GM21367 (cell line): Measurements from ENCODE around the gene FAM120B.
"Not testable (repeated sequence)": the region's sequence is repeated elsewhere in the genome, so short reads cannot be mapped to it uniquely, and the experiment has no call there.

Experiments used
- ATAC-seq: cut with Tn5 transposase; IDR thresholded peaks from one replicate; pipeline ENCODE4 v1.9.1; 2021; ENCODE audit not compliant: unreplicated experiment

FAM120B gene

DNA sequence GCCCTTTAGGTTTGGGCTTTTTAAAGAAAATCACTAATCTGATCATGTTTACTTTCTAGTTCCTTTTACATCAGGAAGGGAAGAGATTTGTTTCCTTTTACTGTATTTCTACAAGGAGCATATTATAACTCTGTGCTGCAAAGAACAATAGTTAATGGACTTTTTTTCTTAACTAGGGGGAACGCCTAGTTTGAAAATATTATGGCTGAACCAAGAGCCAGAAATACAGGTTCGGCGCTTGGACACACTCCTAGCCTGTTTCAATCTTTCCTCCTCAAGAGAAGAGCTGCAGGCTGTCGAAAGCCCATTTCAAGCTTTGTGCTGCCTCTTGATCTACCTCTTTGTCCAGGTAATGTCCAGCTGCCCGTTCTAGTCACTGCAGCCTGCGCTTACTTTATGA is 41.4 kb downstream of the FAM120B start:
- ATAC-seq, result no peak

DNA sequence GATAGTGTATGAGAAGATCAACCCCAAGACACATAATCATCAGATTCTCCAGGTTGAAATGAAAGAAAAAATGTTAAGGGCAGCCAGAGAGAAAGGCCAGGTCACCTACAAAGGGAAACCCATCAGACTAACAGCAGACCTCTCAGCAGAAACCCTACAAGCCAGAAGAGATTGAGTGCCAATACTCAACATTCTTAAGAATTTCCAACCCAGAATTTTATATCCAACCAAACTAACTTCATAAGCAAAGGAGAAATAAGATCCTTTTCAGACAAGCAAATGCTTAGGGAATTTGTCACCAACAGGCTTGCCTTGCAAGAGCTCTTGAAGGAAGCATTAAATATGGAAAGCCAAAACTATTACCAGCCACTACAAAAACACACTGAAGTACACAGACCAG is 44.9 kb downstream of the FAM120B start:
- not testable (repeated sequence) for ATAC-seq

DNA sequence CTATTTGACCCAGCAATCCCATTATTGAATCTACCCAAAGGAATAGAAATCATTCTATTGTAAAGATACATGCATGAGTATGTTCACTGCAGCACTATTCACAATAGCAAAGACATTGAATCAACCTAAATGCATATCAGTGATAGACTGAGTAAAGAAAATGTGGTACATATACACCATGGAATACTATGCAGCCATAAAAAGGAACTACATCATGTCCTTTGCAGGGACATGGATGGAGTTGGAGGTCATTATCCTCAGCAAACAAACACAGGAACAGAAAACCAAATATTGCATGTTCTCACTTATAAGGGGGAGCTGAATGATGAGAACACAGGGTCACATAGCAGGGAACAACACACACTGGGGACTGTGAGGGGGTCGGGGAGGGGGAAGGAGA is 48.6 kb downstream of the FAM120B start:
- not testable (repeated sequence) for ATAC-seq

DNA sequence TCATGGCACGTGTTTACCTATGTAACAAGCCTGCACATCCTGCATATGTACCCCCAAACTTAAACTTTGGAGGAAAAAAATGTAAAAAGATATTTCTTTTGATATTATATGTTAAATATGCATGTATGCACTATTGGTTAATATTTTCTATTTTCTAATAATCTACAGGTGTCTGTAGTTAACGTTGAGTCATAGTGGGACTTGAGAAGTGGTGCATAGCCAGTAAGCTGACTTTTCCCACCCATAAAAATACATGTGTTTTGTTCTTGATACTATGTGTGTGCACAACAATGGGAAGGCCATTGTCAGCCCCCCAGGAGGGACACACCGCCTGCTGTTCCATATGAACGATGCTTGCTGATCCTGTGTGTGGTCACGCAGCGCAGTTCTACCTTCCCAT is 49.1 kb downstream of the FAM120B start:
- no peak for ATAC-seq

DNA sequence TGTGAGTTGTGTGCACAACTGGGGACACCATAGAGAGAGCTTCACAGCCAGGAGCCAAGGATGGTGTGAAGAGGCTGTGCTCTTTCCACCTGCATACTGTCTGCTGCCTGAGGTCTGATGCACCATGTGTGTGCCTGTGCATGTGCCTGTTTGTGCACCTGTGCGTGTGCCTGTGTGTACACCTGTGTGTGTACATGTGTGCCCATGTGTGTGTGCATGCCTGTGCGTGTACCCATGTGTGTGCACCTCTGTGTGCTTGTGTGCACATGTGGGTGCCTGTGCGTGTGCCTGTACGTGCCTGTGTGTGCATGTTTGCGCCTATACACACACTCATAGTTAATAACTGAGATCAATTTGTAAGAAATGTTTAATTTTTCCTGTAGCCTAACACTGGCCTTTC is 51.3 kb downstream of the FAM120B start:
- no peak for ATAC-seq

DNA sequence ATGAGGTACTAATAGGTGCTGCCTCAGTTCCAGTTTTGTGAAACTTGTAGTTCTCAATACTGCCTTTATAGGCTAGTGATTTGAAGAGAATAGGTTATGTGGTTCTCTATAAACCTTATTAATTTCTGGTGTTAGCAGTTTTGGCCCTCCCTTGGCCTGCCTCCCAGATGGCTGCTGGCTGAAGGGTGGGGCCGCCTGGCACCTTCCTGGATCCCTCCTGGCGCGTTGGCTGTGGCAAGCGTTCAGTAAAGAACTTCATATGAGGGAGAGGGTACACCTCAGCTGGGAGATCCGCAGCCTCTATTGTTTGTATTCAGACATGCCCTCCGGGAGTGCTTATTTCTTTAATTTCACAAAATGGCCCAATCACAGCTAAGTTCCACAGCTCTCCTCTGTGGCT is 51.9 kb downstream of the FAM120B start:
- no peak for ATAC-seq

DNA sequence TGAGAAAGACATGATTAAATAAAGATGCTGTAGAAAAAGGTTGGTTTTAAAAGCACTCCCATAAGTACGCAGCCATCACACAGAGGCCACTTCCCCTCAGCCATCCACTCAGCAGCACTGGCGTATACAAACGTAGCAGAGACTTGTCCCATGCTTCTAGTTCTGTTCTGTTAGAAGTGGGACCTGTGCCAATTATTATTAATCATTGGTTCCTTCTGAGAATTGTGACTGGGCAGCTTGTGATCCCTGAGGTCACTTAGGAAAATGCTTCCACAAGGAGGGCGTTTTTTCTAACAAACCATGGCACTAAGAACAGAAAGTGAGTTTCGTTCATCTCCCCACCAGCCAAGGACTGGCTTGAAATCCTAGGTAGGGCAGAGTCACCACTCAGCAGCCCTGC is 53.9 kb downstream of the FAM120B start:
- ATAC-seq, result no peak

DNA sequence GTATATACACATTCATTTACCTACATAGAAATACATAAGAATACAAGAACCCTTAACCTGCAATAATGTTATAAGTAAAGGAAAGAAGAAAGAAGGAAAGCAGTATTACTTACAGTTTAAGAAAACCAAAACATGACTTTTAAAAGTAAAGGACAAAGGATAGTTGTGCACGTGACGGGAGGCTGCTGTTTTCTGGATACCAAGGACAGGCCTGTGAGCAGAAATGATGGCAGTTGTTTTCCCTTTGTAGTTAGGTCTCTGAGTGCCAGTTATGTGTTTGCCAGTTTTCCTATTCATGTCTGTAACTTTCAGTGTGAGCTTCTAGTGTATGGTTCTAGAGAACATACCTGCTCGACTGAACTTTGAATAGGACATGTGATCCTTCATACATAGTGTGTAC is 54.8 kb downstream of the FAM120B start:
- ATAC-seq, result no peak

DNA sequence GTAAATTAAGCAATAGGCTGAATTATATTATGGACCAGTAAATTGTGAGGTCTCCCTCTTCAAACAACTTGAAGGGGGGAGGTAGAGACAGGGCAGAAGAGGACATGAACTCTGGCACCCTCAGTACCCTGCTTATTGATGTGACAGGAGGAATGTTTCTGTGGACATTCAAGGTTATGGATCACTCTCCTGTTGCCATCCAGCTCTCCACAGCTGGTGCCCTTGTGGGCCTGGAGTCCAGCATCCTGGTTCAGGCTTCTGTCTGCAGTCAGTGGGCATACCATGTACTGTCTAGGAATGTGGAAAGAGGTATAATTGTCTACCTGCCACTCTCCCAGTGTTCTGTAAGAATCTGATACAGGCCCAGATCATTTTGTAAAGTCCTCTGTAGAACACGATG is 55.6 kb downstream of the FAM120B start:
- ATAC-seq, result no peak

DNA sequence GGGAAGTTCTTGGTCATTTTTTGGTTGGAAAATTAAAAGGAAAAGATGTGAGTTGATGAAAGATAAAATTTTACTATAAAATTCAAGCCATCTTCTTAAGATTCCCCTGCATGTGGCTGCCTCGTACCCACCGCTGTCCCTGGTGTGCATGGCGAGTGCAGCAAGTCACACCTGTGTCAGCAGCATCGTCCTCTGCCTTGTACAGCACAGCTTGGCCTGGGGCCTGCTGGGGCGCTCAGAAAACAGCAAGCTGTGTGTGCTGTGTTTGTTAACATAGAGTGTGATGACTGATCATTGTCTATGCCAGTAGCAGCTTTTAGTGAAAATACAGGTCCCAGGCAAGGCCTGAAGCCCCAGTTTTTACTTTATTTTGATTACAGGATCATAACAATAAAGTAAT is 56.7 kb downstream of the FAM120B start:
- ATAC-seq, result no peak

DNA sequence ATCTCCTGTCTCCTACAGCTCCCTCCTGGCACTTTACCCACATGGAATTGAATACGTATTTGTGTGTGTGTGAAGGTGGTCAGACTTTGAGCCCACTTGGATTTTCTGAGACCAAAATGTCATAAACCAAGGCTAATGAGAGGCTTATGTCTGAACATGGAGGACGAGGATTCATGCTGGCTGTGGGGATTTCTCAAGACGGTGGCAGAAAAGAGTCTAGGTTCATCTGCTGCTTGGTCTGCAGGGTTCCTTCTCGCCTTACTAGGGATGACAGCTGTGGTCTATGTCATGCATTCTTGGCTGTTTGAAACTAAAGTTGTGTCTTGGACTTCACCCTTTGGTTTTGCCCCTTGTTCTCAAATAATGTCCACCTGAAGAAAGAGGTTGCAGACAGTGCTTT is 58.6 kb downstream of the FAM120B start:
- ATAC-seq, result no peak

DNA sequence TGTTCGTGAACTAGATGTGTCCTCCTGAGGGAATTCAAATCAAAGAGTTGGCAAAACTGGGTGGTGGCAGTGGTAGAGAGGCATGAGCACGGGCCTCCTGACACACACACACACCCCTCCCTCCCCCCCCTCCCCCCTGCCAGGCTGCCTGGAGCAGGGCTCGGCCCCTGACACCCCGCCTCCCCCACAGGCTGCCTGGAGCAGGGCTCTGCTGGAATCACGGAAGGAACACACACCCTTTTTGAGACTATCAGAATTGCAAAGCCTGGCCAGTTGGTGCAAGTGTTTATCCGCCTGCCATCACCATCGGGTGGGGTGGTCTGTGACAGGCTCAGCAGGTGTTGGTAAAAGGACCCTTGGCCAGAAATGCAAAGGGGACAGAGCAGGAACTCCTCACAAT is 59.0 kb downstream of the FAM120B start:
- no peak for ATAC-seq

DNA sequence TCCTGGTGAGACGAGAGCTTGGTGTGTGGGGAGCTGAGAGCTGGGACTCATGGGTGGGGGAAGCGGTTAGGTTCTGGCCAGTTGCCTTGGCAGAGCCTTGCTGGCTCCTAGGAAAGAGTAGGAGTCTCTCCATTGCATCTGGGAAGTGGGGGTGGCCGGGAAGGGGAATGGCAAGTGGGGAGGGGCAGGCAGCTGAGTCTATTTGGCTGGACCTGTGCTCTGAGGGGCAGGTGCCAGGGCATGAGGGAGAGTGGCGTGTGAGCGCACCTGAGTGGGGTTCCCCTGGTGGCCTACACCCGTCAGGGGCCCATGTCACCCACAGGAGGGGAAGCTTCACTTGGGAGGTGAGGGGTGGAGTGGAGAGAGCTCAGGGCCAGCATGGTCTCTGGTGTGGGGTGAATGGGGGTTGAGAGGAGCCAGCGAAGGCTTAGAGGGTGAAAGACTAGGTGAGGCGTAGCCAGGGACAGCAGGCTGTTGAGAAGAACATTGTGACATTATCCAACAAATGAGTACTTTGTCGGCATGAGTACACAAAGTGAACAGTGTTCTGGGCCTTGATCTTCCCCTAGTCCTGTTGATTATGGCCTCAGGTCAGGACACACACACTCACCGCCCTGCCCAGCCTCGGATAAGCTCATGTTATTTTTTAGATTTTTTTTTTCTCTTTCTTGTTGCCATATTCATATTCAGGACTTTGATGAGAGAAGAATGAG is 59.8 kb downstream of the FAM120B start:
- ATAC-seq, result no peak

DNA sequence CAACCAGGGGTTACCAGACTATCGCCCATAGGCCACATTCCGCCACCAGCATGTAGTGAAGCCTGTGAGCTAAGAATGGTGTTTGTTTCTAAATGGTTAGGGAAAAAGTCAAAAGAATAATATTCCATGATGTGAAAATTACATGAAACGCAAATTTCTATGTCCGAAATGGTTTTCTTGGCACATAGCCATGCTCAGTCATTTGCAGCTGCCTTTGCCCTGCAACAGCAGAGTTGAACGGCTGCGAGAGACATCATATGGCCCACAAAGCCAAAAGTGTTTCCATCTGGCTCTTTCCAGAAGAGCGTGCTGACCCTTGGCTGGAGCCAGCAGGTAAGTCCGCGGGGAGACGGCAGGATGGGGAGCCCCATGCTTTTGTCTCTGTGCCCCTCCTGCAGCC is 60.7 kb downstream of the FAM120B start:
- ATAC-seq, result no peak

DNA sequence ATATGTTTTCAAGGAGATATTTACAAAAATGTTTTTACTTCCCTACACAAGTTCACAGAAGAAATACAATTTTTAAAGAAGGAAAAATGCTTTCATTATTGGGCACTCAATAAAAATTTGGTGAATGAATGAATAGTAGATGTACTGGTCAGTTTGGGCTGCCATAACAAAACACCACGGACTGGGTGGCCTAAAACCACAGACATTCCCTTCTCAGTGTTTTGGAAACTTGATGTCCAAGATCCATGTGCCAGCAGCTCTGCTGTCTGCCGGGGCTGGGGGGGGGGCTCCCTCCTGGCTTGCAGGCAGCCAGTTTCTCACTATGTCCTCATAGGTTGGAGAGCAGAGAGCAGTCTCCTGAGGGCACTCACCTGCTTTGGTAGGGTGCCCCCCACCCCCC is 62.0 kb downstream of the FAM120B start:
- no peak for ATAC-seq

DNA sequence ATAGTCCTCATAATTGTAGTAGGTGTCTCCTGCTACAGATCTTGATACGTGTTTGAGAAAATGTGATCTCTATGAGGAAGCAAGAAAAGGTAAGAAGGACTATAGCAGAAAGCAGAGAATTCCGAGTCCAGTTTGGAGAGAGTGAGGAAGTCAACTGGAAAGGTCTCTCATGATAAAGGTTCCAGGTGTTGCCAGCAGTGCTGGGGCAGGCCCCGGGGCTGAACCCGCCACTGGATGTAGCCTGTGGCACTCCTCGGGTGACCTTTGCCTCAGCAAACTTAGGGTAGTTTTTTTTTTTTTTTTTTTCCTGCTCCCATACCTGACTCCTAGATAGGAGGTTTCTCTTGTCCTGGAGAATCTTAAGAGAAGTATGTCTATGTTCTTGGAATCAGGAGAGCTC is 62.8 kb downstream of the FAM120B start:
- ATAC-seq, result no peak

DNA sequence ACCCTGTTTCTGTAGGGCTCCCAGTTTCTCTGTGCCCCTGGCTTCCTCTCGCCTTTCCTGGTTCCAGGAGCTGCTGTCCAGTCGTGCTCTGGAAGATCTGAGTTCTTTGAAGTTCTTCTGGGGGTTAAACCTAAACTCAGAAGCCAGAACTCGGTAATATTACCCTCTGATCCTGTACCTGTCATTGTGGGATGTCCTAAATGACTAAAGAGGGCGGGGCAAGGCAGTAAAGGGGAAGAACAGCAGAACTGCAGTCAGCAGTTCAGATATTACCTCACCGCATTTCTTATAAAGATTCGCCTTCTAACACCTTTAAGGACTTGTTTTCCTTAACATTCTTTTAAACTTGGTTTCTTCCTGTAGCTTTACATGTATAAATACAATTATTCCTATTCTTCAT is 63.9 kb downstream of the FAM120B start:
- ATAC-seq, result no peak

DNA sequence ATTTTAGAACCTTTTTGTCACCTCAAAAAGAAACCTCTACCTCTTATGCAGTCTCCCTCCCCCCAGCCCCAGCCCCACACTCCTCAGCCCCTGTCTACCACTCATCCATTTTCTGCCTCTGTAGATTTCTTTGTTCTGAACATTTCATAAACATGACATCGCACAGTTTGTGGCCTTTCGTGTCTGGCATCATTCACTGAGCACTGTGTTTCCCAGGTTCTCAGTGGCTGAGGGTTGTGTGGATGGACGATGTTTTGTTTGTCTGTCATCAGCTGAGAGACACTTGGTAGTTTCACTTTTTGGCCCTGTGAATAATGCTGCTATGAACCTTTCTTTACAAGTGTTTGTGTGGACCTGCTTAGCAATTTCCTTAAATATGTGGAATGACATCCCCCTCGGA is 64.5 kb downstream of the FAM120B start:
- ATAC-seq, result no peak

DNA sequence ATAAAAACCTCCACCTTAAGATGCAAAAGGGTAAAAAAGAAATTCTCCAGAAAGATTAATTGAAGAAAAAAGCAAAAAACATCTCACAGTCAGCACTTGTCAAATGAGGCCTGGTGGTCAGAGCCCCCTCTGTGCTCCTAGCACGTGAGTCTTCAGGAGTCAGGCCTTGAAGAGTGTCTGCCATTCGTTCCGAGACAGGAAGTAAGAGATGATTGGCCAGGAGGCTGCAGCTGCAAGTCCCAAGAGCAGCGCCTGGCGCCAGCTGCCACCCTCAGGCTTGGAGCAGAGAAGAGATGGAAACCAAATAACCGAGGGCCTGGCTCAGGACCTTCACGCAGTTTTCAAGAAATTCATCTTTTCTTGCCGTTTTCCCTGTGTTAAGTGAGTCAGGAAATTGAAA is 65.0 kb downstream of the FAM120B start:
- no peak for ATAC-seq

DNA sequence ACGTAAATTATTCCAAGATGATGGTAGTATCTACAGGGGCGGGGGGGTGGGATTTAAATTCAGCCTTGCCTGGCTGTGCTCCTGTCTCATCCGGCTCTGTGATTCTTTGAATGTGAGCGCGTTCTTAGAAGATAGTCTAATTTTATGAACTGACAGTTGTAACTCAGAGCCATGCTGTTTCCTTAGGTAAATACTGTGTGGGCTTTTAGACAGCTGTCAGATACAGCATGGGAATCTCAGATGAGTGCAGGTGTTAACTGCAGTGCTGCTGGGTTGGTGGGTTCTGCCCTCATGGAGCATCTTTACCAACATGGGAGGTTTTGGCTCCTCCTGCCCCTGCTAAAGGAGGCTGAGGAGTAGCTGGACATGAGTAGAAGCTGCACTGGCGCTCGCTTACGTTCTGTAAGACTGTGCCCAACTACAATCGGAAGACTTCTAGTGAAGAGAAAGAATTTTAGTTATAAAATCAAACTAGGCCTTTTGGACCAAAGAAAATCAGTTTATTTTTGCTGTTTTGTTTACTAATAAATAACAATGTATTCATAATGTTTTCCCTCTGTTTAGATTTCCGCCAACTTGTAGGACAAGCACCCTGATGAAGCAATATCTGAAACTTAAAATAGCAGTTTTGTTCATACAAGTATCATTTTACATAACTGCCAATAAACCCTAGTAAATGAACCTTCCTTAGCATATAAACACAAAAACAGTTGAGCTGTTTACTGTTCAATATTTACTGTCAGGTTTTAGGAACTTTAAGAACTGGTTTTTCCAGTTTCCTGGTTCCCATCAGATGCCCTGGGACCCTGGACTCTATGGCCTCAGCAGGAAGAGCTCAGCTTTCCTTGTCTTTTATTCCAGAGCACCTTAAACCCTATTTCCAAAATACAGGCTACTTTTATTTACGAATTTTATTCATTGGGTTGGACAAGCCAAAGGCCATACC is 66.1 kb downstream of the FAM120B start:
- ATAC-seq, result no peak

DNA sequence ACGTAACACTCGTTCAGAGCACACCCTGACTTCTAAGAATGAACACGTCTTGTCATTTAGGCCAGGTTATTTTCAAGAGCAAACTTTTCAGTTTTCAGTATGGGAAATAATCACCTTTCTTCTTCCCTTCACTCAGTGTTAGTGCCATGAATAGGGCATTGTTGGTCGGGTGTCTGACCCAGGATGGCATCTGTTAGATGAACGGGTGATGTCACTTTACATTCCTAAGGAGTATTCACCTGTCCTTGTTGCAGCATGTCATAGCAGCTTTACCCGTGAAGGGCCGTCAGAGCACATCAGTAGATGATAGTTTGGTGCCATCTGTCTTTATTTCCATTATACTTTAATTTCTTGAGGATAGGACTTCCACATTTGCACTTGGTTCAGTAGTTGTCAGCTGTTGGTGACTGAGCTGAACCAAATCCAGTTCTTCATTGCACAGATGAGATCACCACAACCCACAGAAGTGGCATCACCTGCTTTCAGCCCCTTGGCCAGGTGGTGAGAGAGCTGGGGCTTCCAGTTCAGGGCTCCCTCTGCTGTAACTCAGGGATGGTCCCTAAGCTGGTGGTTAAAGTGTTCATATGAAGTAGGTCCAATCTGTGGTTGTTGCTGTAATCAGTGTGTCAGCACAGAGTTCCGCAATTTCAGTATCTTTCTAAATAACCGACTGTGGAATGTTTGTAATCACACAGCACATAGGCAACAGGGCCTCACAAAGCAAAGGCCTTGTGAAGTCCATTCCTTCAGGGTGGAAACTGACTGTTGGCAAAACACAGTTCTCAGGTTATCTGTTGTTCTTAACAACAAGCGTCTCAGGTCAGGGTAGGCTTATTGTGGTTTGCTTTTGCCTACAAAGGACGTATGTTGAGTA is 68.2 kb downstream of the FAM120B start:
- ATAC-seq, result no peak
